ENCODE results near the gene SHCBP1L.

Gene SHCBP1L

DNA sequence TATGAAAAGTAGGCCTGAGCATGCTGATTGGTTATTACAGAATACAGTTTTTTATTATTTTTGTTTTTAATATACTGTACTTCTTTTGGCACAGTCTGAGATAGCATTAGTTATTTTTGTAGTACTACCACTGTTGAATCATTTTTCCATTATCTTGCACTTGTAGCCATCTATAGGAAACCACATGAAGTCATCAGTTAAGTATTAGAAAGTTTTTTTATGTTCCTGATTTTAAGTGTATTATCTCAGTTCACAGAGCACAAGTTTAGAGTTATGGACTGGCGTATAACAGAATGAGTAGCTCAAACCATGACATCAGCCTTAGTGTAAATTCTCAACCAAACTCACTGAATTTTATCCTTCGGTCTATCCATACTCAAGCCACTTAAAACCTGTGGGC, 91.0 kb downstream of the SHCBP1L start:
- H3K4me3 ChIP-seq (ENCODE audit: low read depth, low read length) = no peak overlapping the region
- TF ChIP-seq, protein P1, sequence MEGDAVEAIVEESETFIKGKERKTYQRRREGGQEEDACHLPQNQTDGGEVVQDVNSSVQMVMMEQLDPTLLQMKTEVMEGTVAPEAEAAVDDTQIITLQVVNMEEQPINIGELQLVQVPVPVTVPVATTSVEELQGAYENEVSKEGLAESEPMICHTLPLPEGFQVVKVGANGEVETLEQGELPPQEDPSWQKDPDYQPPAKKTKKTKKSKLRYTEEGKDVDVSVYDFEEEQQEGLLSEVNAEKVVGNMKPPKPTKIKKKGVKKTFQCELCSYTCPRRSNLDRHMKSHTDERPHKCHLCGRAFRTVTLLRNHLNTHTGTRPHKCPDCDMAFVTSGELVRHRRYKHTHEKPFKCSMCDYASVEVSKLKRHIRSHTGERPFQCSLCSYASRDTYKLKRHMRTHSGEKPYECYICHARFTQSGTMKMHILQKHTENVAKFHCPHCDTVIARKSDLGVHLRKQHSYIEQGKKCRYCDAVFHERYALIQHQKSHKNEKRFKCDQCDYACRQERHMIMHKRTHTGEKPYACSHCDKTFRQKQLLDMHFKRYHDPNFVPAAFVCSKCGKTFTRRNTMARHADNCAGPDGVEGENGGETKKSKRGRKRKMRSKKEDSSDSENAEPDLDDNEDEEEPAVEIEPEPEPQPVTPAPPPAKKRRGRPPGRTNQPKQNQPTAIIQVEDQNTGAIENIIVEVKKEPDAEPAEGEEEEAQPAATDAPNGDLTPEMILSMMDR (IDR thresholded peaks at IDR 0.05; ENCODE audit: borderline replicate concordance, insufficient read depth, low read depth, low read length) = no peak

DNA sequence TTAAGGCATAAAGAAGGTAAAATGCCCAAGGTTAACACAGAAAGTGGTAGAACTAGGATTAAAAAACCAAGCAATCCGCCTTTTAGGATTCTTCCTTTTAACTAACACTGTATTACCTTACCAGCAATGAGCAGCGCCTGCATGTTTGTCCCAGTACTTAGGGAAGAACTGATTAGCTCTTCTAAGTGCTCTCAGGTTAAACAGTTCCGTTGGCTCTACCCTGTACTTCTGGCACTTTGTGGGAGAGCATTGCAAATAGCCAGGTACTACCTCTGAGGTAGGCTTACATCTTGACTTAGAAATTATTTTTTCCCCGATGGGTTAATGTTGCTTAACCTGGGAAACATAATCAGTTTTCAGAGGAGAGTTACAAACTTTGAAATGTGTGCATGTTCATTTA, 92.3 kb downstream of the SHCBP1L start:
- TF ChIP-seq, protein P1 (IDR thresholded peaks at IDR 0.05; ENCODE audit: borderline replicate concordance, insufficient read depth, low read depth, low read length) = no peak

DNA sequence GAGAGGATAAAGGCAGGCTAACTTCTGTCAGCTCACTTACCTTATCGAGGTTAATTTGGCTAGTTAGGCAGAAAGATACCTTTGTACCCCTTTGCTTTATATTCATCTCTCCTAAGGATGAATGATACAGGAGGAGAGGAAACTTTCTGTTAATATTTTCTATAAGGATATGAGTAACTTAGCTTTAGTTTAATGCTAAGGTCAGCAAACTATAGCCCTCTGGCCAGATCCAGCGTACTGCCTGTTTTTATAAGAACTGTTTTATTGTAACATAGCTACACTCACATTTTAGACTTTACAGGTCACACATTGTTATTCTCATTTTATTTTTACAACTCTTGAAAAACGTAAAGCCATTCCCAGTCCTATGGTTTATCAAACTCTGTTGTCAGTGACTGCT, 95.8 kb downstream of the SHCBP1L start:
- no peak overlapping the region for H3K4me3 ChIP-seq (ENCODE audit: low read depth, low read length)
- TF ChIP-seq, protein P1 (IDR thresholded peaks at IDR 0.05; ENCODE audit: borderline replicate concordance, insufficient read depth, low read depth, low read length) = no peak

More for the DNA sequence above, 92.3 kb downstream of the SHCBP1L start:
- H3K4me3 ChIP-seq (ENCODE audit: low read depth, low read length) = no peak overlapping the region

DNA sequence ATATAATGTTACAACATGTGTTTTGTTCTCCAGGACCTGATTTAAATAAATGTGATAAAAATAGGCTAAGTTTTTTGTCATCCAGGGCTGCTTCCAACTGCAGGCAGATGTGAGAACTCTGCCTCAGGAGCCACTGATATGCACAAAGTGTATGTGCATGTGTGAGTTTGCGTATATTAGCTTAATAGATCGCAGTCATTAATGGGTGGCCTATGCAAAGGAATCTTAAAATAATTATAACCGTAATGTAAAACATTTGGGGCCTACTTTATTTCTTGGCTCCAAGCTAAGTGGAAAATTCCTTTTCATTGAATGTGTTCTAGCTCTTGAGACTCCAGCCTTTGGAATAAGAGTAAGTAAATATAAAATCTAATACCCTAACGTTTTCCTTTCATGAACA, 97.1 kb downstream of the SHCBP1L start:
- TF ChIP-seq, protein P1 (IDR thresholded peaks at IDR 0.05; ENCODE audit: borderline replicate concordance, insufficient read depth, low read depth, low read length) = no peak
- H3K4me3 ChIP-seq (ENCODE audit: low read depth, low read length) = no peak overlapping the region

DNA sequence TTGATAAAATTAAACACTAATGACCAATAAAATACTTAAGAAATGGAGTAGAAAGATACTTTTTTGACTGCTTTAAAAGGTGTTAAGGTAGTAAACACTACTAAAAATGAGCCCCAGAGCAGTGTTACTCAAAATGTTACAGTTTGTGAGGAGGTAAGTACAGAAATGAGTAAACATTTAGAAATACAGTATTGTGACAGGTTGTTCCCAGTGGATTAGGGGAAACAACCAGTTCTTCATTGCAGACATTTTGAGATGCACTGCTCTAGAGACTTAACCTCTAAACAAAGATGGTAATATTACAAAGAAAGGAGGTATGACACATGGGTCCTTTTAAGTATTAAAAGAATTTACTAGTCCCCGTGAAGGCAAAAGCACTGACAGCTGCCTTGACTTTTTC, 101.1 kb downstream of the SHCBP1L start:
- TF ChIP-seq, protein P1 (IDR thresholded peaks at IDR 0.05; ENCODE audit: borderline replicate concordance, insufficient read depth, low read depth, low read length) = no peak
- H3K4me3 ChIP-seq (ENCODE audit: low read depth, low read length) = no peak overlapping the region

DNA sequence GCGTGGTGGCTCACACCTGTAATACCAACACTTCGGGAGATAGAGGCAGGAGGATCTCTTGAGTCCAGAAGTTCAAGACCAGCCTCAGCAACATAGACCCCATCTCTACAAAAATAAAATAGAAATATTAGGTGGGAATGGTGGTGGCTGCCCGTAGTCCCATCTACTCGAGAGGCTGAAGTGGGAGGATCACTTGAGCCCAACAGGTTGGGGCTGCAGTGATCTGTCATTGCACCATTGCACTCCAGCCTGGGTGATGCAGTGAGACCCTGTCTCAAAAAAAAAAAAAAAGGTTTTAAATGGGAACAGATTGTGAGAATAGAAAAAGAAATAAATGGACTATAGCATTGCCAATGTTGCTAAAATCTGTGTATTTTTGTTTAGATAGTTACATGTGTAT, 102.6 kb downstream of the SHCBP1L start:
- TF ChIP-seq, protein P1 (IDR thresholded peaks at IDR 0.05; ENCODE audit: borderline replicate concordance, insufficient read depth, low read depth, low read length) = no peak
- no peak overlapping the region for H3K4me3 ChIP-seq (ENCODE audit: low read depth, low read length)
